Right kidney (tissue), 1 donor: ENCODE measurements around the gene FAM72B.
"Not testable (repeated sequence)": the region's sequence is repeated elsewhere in the genome, so short reads cannot be mapped to it uniquely, and the experiment has no call there.

Experiments used
- DNase-seq: peaks from one replicate; pipeline ENCODE4 v3.0.0-alpha.2; 2016

FAM72B gene

DNA sequence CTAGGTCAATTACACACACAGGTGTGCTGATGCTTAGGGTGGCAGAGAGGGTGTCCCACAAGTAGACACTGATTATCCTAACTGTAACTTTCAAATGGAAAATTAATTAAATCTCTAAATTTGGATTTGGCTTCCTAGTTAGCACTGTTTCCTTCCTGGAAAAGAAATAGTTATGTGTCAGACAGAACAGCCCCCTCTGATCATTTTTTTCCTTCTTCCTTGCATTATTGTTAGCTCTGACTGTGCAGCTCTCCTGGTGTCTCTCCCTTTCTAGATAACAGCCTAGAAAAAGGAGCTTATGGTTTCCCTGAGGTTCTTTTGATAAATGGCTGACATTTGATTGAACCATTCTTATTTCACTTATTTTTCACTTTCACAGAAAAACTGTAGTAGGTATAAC, 31.4 kb downstream of the FAM72B start:
- DNase-seq = not testable (repeated sequence)

DNA sequence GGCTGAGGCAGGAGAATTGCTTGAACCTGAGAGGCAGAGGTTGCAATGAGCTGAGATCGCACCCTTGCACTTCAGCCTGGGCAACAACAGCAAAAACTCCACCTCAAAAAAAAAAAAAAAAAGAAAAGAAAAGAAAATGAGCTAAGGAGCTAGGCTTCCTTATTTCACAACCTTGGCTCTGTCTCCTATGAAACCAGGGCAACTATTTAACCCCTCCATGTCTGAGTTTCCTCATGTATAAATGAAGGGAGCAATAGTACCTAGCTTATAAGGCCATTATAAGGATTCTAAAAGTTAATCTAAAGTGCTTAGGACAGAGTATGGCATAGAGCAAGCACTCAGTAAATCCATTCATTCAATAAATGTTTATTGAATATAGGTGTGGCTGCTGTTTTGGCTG, 32.8 kb downstream of the FAM72B start:
- DNase-seq = not testable (repeated sequence)

DNA sequence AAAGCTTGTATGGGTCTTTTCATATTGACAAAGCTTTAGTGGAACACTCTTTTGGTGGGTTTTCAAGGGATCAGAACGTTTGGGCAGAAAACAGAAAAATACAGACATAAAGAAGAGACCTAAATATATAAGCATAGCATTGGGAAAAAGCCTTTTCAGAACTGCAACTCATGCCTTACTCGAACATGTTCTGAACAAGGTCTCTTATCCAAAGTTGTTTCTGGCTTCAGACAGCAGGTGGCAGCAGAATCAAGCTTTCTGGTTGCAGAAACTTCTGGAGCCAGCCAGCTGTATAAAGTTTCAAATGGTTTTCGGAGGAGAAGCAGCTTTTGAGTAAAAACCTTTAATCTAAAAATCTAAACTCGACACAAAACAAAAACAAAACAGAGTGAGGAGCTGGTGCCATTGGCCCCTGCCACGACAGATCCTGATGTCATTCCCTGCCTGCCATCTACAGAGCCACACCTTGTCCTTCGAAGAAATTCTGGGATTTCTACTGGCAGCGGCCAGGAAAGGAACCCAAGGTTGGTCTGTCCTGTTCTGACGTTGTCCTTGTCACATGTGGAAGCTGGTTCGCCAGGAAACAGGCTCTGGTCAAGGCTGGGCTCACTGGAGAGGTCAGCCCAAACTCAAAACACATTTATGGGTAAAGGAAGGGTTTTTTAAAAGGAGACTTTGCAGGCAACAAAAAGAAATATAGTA, 35.5 kb downstream of the FAM72B start:
- not testable (repeated sequence) for DNase-seq

DNA sequence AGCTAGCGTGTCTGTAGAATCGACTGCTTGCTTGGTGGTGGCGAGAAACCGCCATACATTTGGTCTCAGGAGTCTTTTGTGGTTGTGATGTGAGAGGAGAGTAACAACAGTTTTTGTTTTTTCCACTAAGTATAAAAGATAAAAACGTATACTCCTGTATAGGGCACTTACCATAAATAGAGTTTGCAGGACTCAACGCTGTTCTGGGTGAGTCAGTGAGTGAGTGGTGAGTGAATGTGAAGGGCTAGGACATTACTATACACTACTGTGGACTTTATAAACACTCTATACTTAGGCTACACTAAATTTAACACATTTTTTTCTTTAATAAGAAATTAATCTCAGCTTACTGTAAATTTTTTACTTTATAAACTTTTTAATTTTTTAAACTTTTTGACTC, 43.7 kb downstream of the FAM72B start:
- DNase-seq = not testable (repeated sequence)

DNA sequence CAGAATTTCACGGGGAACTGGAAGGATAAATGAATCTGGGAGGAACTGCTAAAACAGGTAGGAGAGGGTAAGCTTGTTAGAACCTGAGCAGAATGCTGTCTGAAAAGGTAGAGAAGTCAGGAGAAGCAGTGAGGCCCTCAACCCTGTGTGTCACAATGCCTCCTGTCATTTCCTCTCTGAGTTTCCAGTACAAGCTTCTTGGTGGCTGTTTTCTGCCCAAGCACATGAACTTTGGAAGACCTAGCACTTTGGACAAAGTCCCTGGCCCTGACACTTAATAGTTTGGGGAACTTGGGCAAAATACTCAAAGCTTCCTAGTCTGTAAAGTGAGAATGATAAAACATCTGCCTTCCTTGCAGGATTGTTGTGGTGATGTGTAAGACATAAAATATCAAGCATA, 52.6 kb downstream of the FAM72B start:
- not testable (repeated sequence) for DNase-seq

DNA sequence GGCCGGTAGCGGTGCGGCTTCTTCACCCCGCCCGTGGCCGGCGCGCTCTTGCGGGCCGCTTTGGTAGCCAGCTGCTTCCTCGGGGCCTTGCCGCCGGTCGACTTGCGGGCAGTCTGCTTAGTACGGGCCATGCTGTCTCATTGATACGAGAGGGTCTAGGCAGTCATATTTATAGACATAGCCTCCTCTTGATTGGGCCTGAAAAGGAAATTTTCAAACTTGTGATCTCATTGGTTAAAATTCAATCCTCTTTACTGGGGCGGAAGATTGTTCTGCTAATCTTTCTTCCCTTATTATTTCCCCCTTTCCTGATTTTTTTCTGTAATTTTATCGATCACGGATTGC, 65.7 kb downstream of the FAM72B start:
- peak; percentile 49 for DNase-seq
